ENCODE results near the gene SLX9. TPM values are rescaled to one million over a fixed set of nuclear protein-coding genes. Genes with fewer than 3 reads are reported as not detected.

The SLX9 gene
- total RNA-seq, 4 donors from 2014 or later: 8.1 to 46.0 (median 16.6) TPM

GRCh38 chr21:44924606-44925377, 15.0 kb upstream of the SLX9 start:
- H3K4me1 ChIP-seq: peaks cover 0 to 19% (median 5%) of the 10 kb centered on the region in 4 donors
- TF ChIP-seq EP300 (IDR thresholded peaks at IDR 0.05; ENCODE audit: low read depth) (no peak), POLR2AphosphoS5 (IDR thresholded peaks at IDR 0.05) (no peak), POLR2A (IDR thresholded peaks at IDR 0.05) (no peak)
- no peaks in the 10 kb centered on the region for H3K9me3 ChIP-seq
- intact Hi-C loops (cut with DNase I; ENCODE audit: low total_unique reads) (no loop called here), in situ Hi-C loops (cut with MboI; ENCODE audit: low pct_ligation_motif_present in 1 of 4, low pct_unique_long_range_greater_than_20kb in 1 of 4, low sequenced_read_pairs in 3 of 4) (loop anchor here in 1 of 4 donors (25.0 kb wide), 1 partner anchor 112 kb away; the partner anchor contains the start of genes SUMO3 and UBE2G2)
- 68 to 74% methylated on average over 7 to 10 of the region's 10 CpGs for whole genome bisulfite sequencing, 2 donors (ENCODE audit: low coverage in 1 of 2)
- peak overlapping the region; percentile 1 to 16 (median 6) for H3K27ac ChIP-seq
- DNase-seq: no peak
- no peaks in the 10 kb centered on the region for H3K36me3 ChIP-seq
- H3K4me3 ChIP-seq: no peak overlapping the region
- peaks cover 46% of the 10 kb centered on the region for H3K27me3 ChIP-seq

DNA sequence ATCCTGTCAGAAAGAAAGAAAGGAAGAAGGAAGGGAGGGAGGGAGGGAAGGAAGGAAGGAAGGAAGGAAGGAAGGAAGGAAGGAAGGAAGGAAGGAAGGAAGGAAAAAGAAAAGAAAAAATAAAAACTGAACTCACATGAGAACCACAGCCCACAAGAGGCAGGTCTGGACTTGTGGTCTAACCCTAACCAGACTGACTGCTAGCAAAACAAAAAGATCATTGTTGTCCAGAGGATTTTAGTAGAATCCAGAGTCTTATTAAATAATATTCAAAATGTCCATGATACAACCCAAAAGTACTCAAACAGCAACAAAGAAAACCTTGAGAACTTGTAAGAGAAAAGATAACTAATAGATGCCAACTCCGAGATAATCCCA, 14.5 kb upstream of the SLX9 start:
- Histone ChIP-seq H3K4me1 (peaks cover 0 to 19% (median 5%) of the 10 kb centered on the region in 4 donors), H3K36me3 (no peaks in the 10 kb centered on the region), H3K27ac (peak overlapping the region in 3 of 4 donors; percentile 1 to 7 (median 5)), H3K9me3 (no peaks in the 10 kb centered on the region), H3K27me3 (peaks cover 49% of the 10 kb centered on the region), H3K4me3 (no peak overlapping the region)
- intact Hi-C loops (cut with DNase I; ENCODE audit: low total_unique reads): no loop called here
- DNase-seq: no peak
- in situ Hi-C loops (cut with MboI; ENCODE audit: low pct_ligation_motif_present in 1 of 4, low pct_unique_long_range_greater_than_20kb in 1 of 4, low sequenced_read_pairs in 3 of 4): loop anchor here in 1 of 4 donors (25.0 kb wide), 1 partner anchor 113 kb away; the partner anchor contains the start of genes SUMO3 and UBE2G2
- WGBS, 2 donors (ENCODE audit: low coverage in 1 of 2): 79% methylated on average over 1 of the region's 1 CpG; no CpG with 5 or more reads in 1 of the 2 donors
- TF ChIP-seq EP300 (IDR thresholded peaks at IDR 0.05; ENCODE audit: low read depth) (no peak), POLR2AphosphoS5 (IDR thresholded peaks at IDR 0.05) (no peak), POLR2A (IDR thresholded peaks at IDR 0.05) (no peak)
- TF ChIP-seq, protein P1, sequence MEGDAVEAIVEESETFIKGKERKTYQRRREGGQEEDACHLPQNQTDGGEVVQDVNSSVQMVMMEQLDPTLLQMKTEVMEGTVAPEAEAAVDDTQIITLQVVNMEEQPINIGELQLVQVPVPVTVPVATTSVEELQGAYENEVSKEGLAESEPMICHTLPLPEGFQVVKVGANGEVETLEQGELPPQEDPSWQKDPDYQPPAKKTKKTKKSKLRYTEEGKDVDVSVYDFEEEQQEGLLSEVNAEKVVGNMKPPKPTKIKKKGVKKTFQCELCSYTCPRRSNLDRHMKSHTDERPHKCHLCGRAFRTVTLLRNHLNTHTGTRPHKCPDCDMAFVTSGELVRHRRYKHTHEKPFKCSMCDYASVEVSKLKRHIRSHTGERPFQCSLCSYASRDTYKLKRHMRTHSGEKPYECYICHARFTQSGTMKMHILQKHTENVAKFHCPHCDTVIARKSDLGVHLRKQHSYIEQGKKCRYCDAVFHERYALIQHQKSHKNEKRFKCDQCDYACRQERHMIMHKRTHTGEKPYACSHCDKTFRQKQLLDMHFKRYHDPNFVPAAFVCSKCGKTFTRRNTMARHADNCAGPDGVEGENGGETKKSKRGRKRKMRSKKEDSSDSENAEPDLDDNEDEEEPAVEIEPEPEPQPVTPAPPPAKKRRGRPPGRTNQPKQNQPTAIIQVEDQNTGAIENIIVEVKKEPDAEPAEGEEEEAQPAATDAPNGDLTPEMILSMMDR (IDR thresholded peaks at IDR 0.05): no peak

GRCh38 chr21:44926331-44927101, 13.3 kb upstream of the SLX9 start:
- peak overlapping the region; percentile 33 to 59 (median 51) for H3K27ac ChIP-seq
- H3K9me3 ChIP-seq: no peaks in the 10 kb centered on the region
- intact Hi-C loops (cut with DNase I; ENCODE audit: low total_unique reads): no loop called here
- no peak for TF ChIP-seq POLR2AphosphoS5 (IDR thresholded peaks at IDR 0.05)
- TF ChIP-seq, protein P1 (IDR thresholded peaks at IDR 0.05): no peak
- no peak for TF ChIP-seq EP300 (IDR thresholded peaks at IDR 0.05; ENCODE audit: low read depth)
- no peak for TF ChIP-seq POLR2A (IDR thresholded peaks at IDR 0.05)
- no peak for DNase-seq
- in situ Hi-C loops (cut with MboI; ENCODE audit: low pct_ligation_motif_present in 1 of 4, low pct_unique_long_range_greater_than_20kb in 1 of 4, low sequenced_read_pairs in 3 of 4): loop anchor here in 1 of 4 donors (25.0 kb wide), 1 partner anchor 114 kb away; the partner anchor contains the start of genes SUMO3 and UBE2G2
- 56 to 60% methylated on average over 1 to 24 of the region's 24 CpGs for WGBS, 2 donors (ENCODE audit: low coverage in 1 of 2)
- peaks cover 53% of the 10 kb centered on the region for H3K27me3 ChIP-seq
- H3K36me3 ChIP-seq: no peaks in the 10 kb centered on the region
- H3K4me1 ChIP-seq: peaks cover 2 to 28% (median 12%) of the 10 kb centered on the region in 4 donors
- no peak overlapping the region for H3K4me3 ChIP-seq

- Histone ChIP-seq H3K36me3 (no peaks in the 10 kb centered on the region), H3K4me1 (peaks cover 8 to 35% (median 19%) of the 10 kb centered on the region in 4 donors), H3K27ac (peak overlapping the region; percentile 33 to 59 (median 51)), H3K4me3 (no peak overlapping the region), H3K9me3 (no peaks in the 10 kb centered on the region), H3K27me3 (peaks cover 60% of the 10 kb centered on the region)
- WGBS, 2 donors (ENCODE audit: low coverage in 1 of 2): 11 to 20% methylated on average over 1 to 4 of the region's 4 CpGs
- intact Hi-C loops (cut with DNase I; ENCODE audit: low total_unique reads): no loop called here
- no peak for DNase-seq
- in situ Hi-C loops (cut with MboI; ENCODE audit: low pct_ligation_motif_present in 1 of 4, low pct_unique_long_range_greater_than_20kb in 1 of 4, low sequenced_read_pairs in 3 of 4): loop anchor here in 1 of 4 donors (25.0 kb wide), 1 partner anchor 115 kb away; the partner anchor contains the start of genes SUMO3 and UBE2G2
- TF ChIP-seq POLR2AphosphoS5 (IDR thresholded peaks at IDR 0.05) (no peak), EP300 (IDR thresholded peaks at IDR 0.05; ENCODE audit: low read depth) (no peak)
These were observed 12.6 kb upstream of the SLX9 start for GRCh38 chr21:44927259-44927586.

All from transverse colon (tissue), 4 donors.